GM19023 (cell line): ENCODE data around the gene NFATC3.
"Not testable (repeated sequence)": the region's sequence is repeated elsewhere in the genome, so short reads cannot be mapped to it uniquely, and the experiment has no call there.

ENCODE experiments used
- ATAC-seq: cut with Tn5 transposase; IDR thresholded peaks from one replicate; pipeline ENCODE4 v1.9.1; 2021; ENCODE audit warnings: mild to moderate bottlenecking, moderate library complexity; ENCODE audit not compliant: unreplicated experiment

The NFATC3 gene

DNA sequence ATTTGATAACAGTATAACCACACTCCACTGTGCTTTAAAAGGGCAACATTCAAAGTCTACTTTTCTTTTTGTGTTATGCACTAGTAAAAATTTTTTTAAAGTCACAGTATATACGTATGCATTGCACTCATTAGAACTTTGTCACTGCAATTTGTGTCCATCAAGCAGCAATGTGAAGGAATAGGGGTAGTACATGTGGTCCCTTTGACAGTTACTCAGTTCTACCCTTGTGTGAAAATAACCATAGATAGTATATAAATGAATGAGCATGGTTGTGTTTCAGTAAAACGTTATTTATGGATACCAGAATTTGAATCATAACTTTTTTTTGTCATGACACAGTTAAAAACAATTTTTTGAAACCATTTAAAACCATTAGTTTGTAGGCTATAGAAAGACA, 30.7 kb downstream of the NFATC3 start:
- no peak for ATAC-seq

DNA sequence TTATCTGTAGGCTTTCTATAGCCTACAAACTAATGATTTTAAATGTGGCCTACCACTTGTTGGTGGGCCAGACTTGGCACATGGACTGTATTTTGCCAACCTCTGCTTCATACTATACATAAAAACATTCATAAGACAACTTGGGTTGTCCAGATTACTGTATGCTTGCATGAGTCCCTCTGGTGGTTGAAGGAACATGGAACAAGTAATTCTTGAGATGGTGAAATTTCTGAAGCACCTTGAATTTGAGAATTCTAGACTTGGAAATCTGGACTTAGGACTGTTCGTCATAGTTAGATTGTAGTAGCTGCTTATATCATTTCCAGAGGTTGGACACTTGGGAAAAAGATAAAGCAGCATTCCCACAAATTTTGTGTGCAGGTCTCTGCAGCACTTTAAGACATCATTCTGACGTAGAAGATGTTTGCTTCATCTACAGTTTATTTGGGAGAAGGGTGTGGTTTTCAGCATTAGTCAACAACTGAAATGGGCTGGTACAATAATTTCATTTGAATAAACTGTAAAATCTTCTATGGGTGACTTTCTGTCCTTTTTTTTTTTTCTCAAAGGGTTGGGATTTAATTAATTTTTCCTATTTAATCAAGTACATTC, 31.2 kb downstream of the NFATC3 start:
- ATAC-seq = no peak

DNA sequence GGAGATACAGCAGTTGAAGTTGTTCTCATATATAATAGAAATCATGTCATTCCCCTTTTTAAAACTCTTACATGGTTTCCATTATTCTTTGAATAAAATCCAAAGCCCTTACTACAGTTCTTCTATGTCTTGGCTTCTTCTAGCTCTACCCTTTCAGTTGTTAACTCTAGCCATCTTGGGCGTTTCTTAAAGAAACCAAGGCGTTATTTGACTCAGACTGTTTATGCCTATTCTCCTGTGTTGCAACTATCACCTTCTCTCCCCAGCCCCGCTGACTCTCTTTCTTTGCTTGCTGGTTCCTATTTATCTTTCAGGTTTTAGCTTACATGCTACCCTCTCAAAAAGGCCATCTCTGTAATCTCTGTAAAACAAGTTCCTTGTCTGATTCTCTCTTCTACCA, 32.7 kb downstream of the NFATC3 start:
- no peak for ATAC-seq

DNA sequence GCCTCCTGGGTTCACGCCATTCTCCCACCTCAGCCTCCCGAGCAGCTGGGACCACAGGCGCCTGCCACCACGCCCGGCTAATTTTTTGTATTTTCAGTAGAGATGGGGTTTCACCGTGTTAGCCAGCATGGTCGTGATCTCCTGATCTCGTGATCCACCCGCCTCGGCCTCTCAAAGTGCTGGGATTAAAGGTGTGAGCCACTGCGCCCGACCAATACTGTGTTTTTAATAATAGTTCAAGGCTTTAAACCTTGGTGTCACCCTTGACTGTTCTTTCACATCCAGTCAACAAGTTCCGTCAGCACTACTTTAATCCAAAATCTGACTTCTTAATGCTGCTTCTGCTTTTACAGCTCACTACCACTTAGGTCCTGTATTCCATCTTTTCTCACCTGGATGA, 33.8 kb downstream of the NFATC3 start:
- not testable (repeated sequence) for ATAC-seq

DNA sequence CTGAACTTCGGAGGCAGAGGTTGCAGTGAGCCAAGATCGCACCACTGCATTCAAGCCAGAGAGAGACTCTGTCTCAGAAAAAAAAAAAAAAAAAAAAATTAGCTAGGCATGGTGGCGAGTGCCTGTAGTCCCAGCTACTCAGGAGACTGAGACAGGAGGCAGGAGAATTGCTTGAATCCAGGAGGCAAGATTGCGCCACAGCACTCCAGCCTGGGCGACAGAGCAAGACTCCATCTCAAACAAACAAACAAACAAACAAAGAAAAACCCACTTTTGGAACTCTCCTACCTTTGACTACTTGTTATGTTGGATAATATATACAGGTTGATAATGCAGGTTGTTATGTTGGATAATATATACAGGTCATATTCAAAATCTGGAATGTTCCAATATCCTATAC, 35.3 kb downstream of the NFATC3 start:
- not testable (repeated sequence) for ATAC-seq

DNA sequence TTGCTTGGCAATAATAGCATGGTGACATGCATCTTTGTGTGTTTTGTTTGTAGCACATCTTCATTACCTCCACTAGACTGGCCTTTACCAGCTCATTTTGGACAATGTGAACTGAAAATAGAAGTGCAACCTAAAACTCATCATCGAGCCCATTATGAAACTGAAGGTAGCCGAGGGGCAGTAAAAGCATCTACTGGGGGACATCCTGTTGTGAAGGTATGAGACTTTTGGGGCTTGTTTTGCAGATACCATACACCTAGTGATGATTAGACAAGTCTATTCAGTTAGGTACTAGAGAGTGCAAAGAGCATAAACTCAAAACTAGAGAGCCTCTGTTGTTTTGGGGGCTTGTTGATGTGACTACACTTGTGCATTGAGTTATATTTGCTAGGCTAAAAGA, 41.2 kb downstream of the NFATC3 start:
- no peak for ATAC-seq

DNA sequence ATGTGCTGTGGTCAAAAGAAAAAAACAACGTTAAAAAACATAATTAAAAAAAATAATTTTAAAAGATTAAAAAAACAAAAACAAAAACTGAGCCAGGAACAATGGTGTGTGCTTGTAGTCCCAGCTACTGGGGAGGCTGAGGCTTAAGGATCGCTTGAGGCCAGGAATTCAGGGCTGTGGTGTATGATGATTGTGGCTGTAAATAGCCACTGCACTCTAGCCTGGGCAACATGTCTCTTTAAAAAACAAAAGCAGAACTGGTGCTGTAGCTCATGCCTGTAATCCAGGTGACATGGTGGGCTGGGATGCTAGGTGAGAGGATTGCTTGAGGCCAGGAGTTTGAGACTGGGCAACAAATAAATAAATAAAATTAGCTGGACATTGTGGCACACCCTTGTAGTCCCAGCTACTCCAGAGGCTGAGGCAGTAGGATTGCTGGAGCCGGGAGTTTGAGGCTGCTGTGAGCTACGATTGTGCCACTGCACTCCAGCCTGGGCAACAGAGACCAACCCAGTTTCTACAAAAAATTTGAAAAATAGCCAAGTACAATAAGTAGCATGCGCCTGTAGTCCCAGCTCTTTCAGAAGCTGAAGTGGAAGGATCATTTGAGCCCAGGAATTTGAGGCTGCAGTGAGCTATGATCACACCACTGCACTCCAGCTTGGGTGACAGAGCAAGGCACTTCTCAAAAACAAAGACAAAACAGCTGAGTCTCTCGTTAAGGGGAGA, 43.6 kb downstream of the NFATC3 start:
- ATAC-seq = no peak

DNA sequence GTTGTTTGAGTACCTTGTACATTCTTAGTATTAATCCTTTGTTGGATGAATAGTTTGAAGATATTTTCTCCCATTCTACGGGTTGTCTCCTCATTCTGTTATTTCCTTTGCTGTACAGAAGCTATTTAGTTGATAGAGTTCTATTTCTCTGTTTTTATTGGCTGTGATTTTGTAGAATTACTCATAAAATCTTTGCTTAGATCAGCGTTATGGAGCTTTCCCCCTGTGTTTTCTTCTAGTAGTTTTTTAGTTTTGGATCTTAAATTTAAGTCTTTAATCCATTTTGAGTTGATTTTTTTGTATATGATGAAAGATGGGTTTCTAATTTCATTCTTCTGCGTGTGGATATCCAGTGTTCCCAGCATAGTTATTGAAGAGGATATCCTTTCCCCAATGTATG, 45.4 kb downstream of the NFATC3 start:
- no peak for ATAC-seq

DNA sequence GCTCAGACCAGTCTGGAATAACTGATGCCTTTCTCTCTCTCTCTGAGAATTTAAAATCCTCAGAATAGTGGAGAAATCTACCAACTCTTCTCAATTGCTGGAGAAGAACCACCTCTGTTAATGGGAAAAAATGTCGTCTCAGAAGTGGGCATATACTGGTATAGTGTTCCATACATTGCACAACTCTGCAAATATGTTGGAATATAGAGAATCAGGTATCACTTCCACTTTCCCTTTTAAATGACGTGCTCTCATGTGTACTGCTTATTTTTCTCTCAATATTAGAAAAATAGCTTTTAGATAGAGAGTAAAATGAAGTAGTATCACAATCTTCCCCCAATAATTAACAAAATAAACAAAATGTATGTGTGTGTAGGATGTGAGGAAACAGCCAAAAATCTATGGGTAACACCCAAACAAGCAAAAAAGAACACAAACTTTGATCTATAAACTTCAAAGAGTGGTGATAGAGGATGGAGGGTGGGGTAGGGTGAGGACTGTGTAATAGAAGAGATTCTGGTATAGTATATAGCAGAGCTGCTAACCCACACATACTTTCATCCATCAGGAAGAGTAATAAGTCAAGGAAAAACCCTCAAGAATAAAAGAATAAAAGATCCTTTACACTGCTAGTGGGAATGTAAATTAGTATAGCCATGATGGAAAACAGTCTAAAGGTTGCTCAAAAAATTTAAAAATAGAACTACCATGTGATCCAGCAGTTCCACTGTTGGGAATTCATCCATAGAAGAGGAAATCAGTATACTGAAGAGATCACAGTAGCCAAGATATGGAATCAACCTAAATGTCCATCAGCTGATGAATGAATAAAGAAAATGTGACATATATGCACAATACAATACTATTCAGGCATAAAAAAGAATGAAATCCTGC, 46.9 kb downstream of the NFATC3 start:
- no peak for ATAC-seq

DNA sequence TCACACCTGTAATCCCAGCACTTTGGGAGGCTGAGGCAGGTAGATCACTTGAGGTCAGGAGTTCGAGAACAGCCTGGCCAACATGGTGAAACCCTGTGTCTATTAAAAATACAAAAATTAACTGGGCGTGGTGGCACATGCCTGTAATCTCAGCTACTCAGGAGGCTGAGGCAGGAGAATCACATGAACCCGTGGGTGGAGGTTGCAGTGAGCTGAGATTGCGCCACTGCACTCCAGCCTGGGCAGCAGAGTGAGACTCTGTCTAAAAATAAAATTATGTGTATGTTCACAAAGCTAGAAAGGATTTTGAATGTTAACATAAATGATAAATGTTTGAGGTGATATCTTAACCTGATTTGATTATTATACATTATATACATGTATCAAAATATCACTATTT, 47.8 kb downstream of the NFATC3 start:
- not testable (repeated sequence) for ATAC-seq

DNA sequence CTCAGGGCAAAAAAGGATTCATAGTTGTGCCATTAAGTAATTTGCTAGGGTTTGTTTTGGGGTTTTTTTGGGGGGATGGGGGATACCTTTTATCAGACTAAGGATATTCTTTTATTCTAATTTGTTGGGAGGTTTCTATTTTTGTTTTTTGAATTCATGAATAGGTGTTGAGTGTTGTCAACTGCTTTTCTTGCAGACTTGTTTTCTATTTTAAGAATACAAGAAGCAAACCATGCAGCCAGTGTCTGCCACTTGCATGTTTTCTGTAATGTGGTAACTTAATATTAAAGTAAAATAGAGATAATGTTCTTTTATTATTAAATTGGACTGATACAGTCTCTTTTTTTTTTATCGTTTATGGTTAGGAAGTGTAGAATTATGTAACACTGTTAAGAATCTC, 49.5 kb downstream of the NFATC3 start:
- ATAC-seq = no peak

DNA sequence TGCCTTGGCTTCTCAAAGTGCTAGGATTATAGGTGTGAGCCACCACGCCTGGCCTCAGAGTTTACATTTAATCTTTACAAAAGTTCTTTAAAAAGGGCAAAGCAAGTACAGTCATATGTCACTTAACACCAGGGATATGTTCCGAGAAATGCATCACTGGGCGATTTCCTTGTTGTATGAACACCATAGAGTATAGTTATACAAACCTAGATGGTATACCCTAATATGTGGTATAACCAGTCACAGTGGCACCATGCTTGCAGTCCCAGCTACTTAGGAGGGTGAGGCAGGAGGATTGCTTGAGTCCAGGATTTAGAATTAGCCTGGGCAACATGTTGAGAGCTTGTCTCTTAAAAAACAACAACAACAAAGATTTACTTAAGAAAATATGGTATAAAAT, 51.3 kb downstream of the NFATC3 start:
- no peak for ATAC-seq

DNA sequence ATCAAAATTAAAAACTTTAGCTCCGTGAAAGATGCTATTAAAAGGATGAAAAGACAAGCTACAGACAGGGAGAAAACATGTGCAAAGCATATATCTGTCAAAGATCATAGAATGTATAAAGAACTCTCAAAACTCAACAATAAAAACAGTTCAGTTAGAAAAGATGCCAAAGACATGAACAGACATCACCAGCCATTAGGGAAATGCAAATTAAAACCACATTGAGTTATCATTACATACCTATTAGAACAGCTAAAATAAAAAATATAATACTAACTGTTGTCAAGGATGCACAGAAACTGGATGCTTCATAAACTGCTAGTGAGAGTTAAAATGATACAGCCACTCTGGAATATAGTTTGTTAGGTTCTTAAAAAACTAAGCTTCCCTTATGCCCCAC, 58.8 kb downstream of the NFATC3 start:
- ATAC-seq = no peak

DNA sequence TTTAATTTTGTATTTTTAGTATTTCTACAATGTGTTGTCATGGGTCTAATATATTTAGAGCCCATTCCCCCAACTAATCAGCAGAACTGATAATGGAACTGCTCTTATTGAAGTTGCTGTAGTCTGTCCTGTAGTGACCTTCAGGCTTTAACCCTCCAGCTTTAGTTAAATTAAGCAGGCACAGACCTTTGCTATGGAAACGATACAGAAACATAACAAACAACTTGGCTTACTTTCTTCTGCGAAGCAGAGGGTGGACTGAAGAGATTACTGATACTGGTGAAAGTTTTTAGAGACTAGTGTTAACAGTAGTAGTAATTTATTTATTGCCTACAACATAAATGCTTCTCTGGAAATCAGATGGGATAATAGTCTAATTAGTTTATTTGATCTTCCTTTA, 61.4 kb downstream of the NFATC3 start:
- no peak for ATAC-seq

DNA sequence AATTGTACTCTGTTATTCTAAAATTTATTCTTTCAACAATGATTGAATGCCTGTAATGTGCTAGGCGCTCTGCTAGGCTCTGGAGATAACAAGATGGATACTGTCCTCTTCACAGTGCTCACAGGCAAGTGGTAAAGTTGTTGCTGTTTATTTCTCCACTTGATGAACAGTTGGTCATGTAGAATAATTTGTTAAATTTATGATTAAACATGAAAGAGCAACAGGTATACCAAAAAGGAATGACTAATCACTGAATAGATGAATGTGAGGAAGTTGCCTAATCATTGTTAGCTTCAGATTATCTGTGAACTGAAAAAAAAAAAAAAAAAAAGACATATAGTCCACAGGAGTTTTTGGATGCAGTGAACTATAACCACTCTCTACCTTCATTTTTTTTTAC, 62.3 kb downstream of the NFATC3 start:
- ATAC-seq = no peak

DNA sequence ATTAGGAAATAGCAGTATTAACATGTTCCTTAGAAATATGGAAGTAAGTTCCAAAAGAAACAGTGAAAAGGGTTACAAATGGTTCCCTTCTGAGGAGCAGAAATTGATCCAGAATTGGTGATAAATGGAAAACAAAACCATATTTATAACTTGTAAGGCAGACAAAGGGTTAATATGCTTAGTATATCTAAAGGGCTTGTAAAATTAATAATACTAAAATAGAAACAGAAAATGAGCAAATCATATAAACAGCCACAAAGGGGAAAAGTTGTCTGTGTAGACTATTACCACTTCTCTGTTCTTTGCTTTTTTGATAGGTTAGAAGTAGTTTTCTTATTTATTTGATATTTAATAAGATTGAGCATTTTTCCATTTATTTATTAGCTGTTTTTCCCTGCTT, 64.4 kb downstream of the NFATC3 start:
- ATAC-seq = no peak

DNA sequence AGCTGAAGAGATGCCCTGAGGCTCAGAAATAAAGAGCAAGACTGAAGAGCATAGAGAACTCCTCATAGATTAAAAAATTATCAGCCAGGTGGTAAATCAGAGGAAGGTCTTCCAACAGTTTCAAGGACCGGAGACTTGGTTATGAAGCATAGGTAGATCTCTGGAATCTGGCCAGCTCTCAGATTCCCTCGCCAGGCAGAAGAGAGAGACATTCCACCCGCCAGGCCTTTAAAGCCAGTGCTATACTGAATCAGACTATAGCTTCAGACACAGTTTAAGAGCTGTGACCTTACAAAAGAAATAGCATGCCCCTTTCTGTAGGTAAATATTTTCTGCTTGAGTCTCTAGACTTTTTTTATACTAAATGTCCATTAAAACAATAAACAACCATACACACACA, 70.3 kb downstream of the NFATC3 start:
- no peak for ATAC-seq

DNA sequence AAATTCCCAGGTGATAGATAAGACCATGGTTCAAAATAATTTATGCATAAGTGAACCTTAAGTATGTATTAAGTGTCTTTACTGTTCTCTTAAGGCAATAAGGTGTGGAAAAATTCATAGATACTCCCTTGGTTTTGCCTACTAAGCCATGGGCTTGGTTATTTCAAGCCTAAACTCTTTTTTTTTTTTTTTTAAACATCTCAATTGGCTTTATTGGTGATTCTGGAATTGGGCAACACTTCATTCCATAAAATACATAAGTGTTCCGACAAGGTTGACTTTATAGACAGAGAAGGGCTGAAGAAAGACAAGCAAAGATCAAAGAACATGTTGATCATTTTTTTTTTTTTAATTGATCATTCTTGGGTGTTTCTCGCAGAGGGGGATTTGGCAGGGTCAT, 77.2 kb downstream of the NFATC3 start:
- no peak for ATAC-seq

DNA sequence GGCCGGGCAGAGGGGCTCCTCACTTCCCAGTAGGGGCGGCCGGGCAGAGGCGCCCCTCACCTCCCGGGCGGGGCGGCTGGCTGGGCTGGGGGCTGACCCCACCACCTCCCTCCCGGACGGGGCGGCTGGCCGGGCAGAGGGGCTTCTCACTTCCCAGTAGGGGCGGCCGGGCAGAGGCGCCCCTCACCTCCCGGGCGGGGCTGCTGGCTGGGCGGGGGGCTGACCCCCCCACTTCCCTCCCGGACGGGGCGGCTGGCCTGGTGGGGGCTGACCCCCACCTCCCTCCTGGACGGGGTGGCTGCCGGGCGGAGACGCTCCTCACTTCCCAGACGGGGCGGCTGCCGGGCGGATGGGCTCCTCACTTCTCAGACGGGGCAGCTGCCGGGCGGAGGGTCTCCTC, 78.1 kb downstream of the NFATC3 start:
- ATAC-seq = not testable (repeated sequence)

DNA sequence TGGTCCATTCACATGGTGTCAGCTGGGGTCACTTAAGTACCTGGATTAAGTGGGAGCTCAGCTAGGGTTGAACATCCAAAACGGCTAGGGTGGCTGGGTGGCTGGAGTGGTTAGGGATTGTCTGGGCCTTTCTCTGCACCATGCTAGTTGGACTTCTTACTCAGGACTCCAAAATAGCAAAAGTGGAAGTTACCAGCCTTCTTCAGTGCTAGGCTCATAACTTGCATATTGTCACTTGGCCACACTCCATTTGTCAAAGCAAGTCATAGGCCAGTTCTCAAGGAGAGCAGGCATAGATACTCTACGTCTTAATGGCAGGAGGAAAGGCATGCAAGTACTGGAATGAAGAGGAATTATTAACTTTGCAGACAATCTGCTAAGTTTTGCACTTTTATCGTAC, 81.1 kb downstream of the NFATC3 start:
- ATAC-seq = no peak

DNA sequence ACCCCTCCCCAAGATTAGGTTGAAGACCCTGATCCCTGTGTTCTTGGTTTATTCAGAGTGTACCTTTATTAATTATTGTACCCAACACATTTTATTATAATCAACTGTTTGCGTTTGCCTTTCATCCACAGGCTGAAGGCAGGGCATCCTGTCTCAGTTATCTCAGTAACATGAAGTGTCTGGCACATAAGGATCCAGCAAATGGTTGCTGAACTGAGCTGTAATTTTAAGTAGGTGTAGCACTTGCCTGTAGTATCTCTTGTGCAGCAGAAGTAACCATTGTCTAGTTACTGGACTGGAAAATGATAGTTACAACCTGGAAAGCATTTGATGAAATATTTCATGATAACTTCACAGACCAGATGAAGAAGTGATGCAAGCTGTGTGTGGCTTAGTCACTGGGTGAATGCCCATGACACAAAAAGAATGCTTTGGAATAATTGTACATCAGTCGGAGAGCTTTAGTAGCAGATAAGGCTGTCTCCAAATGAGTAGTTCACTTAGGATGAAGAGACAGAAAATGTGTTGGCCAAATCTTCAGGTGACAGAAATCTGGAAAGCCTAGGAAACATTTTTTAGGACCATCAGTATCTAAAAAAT, 94.1 kb downstream of the NFATC3 start:
- ATAC-seq = no peak

DNA sequence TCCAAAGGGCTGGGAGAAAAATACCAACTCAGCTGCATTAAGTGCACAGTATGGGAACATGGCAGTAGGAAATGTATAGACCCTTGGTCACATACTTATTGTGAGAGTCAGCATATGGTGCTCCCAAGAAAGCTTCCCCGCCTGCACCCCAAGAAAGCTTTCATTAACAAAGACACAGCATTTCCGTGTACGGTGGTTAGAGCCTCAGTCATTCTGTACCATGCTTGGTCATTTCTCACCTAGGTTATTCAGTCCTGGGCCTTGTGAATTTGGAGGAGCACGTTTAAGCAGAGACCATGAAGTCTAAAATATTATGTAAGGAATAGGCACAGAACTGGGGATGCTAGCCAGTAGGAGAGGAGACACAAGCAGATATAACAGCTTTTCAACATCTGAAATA, 94.7 kb downstream of the NFATC3 start:
- ATAC-seq = no peak
